Fibroblast of the aortic adventitia (primary cell): ENCODE data around the gene GPT2. TPM values are rescaled to one million over a fixed set of nuclear protein-coding genes. Genes with fewer than 3 reads are reported as not detected.

ENCODE experiments used
- DNase-seq: peaks from one replicate; pipeline ENCODE4 v3.0.0-alpha.2; 2010; ENCODE audit warnings: low read depth
- H3K4me3 ChIP-seq: 2 replicates; pipeline ENCODE4 v1.5.1; 2011; ENCODE audit warnings: low read depth, mild to moderate bottlenecking, control low read depth, low read length, moderate library complexity
- CTCF ChIP-seq: IDR thresholded peaks from 2 replicates; pipeline ENCODE4 v1.5.1; 2011; ENCODE audit warnings: mild to moderate bottlenecking, low read length, control low read depth, inconsistent platforms; ENCODE audit not compliant: insufficient read depth
- total RNA-seq: library from RNA; depleted of rRNA; stranded (reverse); fragments of >200 nt; gene quantifications from 2 replicates; pipeline ENCODE4 v1.2.3, GENCODE V29; 2012; ENCODE audit warnings: low replicate concordance

Gene GPT2
- total RNA-seq, 1 donor, result 9.7 TPM

- TF ChIP-seq CTCF, result no peak
- H3K4me3 ChIP-seq, result no peak overlapping the region
- no peak for DNase-seq
Observed at GRCh38 chr16:46898006-46898405, 13.8 kb downstream of the GPT2 start.

- TF ChIP-seq CTCF, result no peak
- no peak for DNase-seq
- no peak overlapping the region for H3K4me3 ChIP-seq
Observed at GRCh38 chr16:46899443-46900143, 15.4 kb downstream of the GPT2 start.

GRCh38 chr16:46900455-46901235 lies 16.5 kb downstream of the GPT2 start:
- TF ChIP-seq CTCF, result no peak
- no peak for DNase-seq
- H3K4me3 ChIP-seq, result no peak overlapping the region

GRCh38 chr16:46901709-46902108 lies 17.5 kb downstream of the GPT2 start:
- H3K4me3 ChIP-seq, result no peak overlapping the region
- no peak for DNase-seq
- TF ChIP-seq CTCF, result no peak

- TF ChIP-seq CTCF, result no peak
- DNase-seq, result no peak
- no peak overlapping the region for H3K4me3 ChIP-seq
Observed at GRCh38 chr16:46903255-46903905, 19.2 kb downstream of the GPT2 start.

- TF ChIP-seq CTCF, result no peak
- no peak for DNase-seq
- H3K4me3 ChIP-seq, result no peak overlapping the region
Observed at GRCh38 chr16:46904471-46904870, 20.3 kb downstream of the GPT2 start.
